H1 (cell line): ENCODE results near the gene PYCARD.

Source experiments
- ATF2 ChIP-seq: IDR thresholded peaks from 2 replicates; pipeline ENCODE4 v1.6.1; 2012; ENCODE audit warnings: low read length, inconsistent platforms
- EZH2 ChIP-seq: fragments of 200-600 bp; sonication (generic); IDR thresholded peaks from 2 replicates; pipeline ENCODE4 v1.7.1; 2012; ENCODE audit warnings: low read depth, mild to moderate bottlenecking, moderate library complexity, low read length, inconsistent platforms; ENCODE audit not compliant: severe bottlenecking
- MAX ChIP-seq: IDR thresholded peaks from 2 replicates; pipeline ENCODE4 v1.6.1; 2012; ENCODE audit warnings: inconsistent platforms
- POLR2AphosphoS5 ChIP-seq: IDR thresholded peaks from 2 replicates; pipeline ENCODE4 v1.6.1; 2011; ENCODE audit warnings: low read depth, low read length

GRCh38 chr16:31186176-31186575, 16.4 kb downstream of the PYCARD start:
- TF ChIP-seq ATF2 (no peak), EZH2 (no peak), MAX (no peak), POLR2AphosphoS5 (no peak)
